Occipital lobe (tissue), 2 donors: Measurements from ENCODE around the gene LRBA. TPM values are rescaled to one million over a fixed set of nuclear protein-coding genes. Genes with fewer than 3 reads are reported as not detected.

Experiments used
- DNase-seq: peaks from one replicate; lab custom pipeline; 2025; lab: John Stamatoyannopoulos, UW
- total RNA-seq: library from RNA; depleted of rRNA; stranded (reverse); fragments of >200 nt; gene quantifications from one replicate; pipeline ENCODE4 v1.2.3, GENCODE V29; 2014

LRBA gene
- total RNA-seq, 1 donor from 2014 or later = 25.3 TPM

- no peak for DNase-seq
Observed at GRCh38 chr4:150591904-150592303, 423.2 kb downstream of the LRBA start.

GRCh38 chr4:150591406-150591805, 423.7 kb downstream of the LRBA start:
- DNase-seq = no peak

- DNase-seq = no peak
Observed at GRCh38 chr4:150590631-150591030, 424.5 kb downstream of the LRBA start.

- DNase-seq = no peak
Observed at GRCh38 chr4:150589157-150589556, 425.9 kb downstream of the LRBA start.

- DNase-seq = no peak
Observed at GRCh38 chr4:150588316-150588715, 426.8 kb downstream of the LRBA start.

- DNase-seq = no peak
Observed at GRCh38 chr4:150586162-150586810, 428.8 kb downstream of the LRBA start.

- DNase-seq = no peak
Observed at GRCh38 chr4:150585611-150586010, 429.5 kb downstream of the LRBA start.

GRCh38 chr4:150584111-150584915, 430.8 kb downstream of the LRBA start:
- no peak for DNase-seq

- DNase-seq = peak; percentile 23
Observed at GRCh38 chr4:150583287-150584110, 431.6 kb downstream of the LRBA start.

GRCh38 chr4:150582873-150583286, 432.2 kb downstream of the LRBA start:
- no peak for DNase-seq

- DNase-seq = no peak
Observed at GRCh38 chr4:150582146-150582872, 432.8 kb downstream of the LRBA start, which contains the start of gene MAB21L2. Gene MAB21L2 (plus strand): TSS chr4:150582151. CDS start chr4:150583030, 879 bp downstream.

GRCh38 chr4:150581641-150582051, 433.4 kb downstream of the LRBA start:
- DNase-seq = no peak

- DNase-seq = no peak
Observed at GRCh38 chr4:150581056-150581605, 434.0 kb downstream of the LRBA start.

- DNase-seq = no peak
Observed at GRCh38 chr4:150580306-150580705, 434.8 kb downstream of the LRBA start.

- DNase-seq = no peak
Observed at GRCh38 chr4:150579551-150580234, 435.4 kb downstream of the LRBA start.

GRCh38 chr4:150578745-150579501, 436.2 kb downstream of the LRBA start:
- DNase-seq = no peak

GRCh38 chr4:150577796-150578195, 437.3 kb downstream of the LRBA start:
- DNase-seq = no peak

- DNase-seq = no peak
Observed at GRCh38 chr4:150574678-150575077, 440.4 kb downstream of the LRBA start.

GRCh38 chr4:150573534-150573933, 441.6 kb downstream of the LRBA start:
- DNase-seq = no peak
